HEK293 (cell line): ENCODE results near the gene TTC1.

Experiments
- BCL11B ChIP-seq: fragments of 450-650 bp; formaldehyde crosslinking; IDR thresholded peaks from 2 replicates; pipeline ENCODE4 v1.5.1; 2016; ENCODE audit warnings: low read depth, missing biosample characterization, missing genetic modification characterization
- GFI1B ChIP-seq: fragments of 450-650 bp; formaldehyde crosslinking; IDR thresholded peaks from 2 replicates; pipeline ENCODE4 v1.5.1; 2016; ENCODE audit warnings: missing biosample characterization, missing genetic modification characterization
- GLI2 ChIP-seq: fragments of 450-650 bp; formaldehyde crosslinking; IDR thresholded peaks from 2 replicates; pipeline ENCODE4; 2017; ENCODE audit warnings: missing biosample characterization, missing genetic modification characterization, low read depth, borderline replicate concordance
- GLIS1 ChIP-seq: fragments of 450-650 bp; formaldehyde crosslinking; IDR thresholded peaks from 2 replicates; pipeline ENCODE4 v1.5.1; 2016; ENCODE audit warnings: missing biosample characterization, missing genetic modification characterization
- HIC1 ChIP-seq: fragments of 450-650 bp; formaldehyde crosslinking; IDR thresholded peaks from 2 replicates; pipeline ENCODE4 v1.5.1; 2016; ENCODE audit warnings: missing biosample characterization, missing genetic modification characterization
- HOXA7 ChIP-seq: sonication (generic); formaldehyde crosslinking; IDR thresholded peaks from 2 replicates; pipeline ENCODE4 v1.8.1; 2022; ENCODE audit warnings: missing genetic modification reagents, borderline replicate concordance
- KLF7 ChIP-seq: fragments of 450-650 bp; formaldehyde crosslinking; IDR thresholded peaks from 2 replicates; pipeline ENCODE4 v1.5.1; 2016; ENCODE audit warnings: missing biosample characterization, missing genetic modification characterization, borderline replicate concordance
- MYNN ChIP-seq: fragments of 450-650 bp; formaldehyde crosslinking; IDR thresholded peaks from 2 replicates; pipeline ENCODE4 v1.5.1; 2016; ENCODE audit warnings: missing biosample characterization, missing genetic modification characterization, borderline replicate concordance
- OVOL3 ChIP-seq: fragments of 450-650 bp; formaldehyde crosslinking; IDR thresholded peaks from 2 replicates; pipeline ENCODE4 v1.5.1; 2016; ENCODE audit warnings: missing biosample characterization, missing genetic modification characterization
- SP3 ChIP-seq: fragments of 450-650 bp; formaldehyde crosslinking; IDR thresholded peaks from 2 replicates; pipeline ENCODE4 v1.5.1; 2016; ENCODE audit warnings: missing biosample characterization, missing genetic modification characterization
- ZBTB7A ChIP-seq: fragments of 450-650 bp; formaldehyde crosslinking; IDR thresholded peaks from 2 replicates; pipeline ENCODE4 v1.5.1; 2016; ENCODE audit warnings: low read depth, missing biosample characterization, missing genetic modification characterization
- ZNF112 ChIP-seq: fragments of 450-650 bp; formaldehyde crosslinking; IDR thresholded peaks from 2 replicates; pipeline ENCODE4 v1.5.0; 2017; ENCODE audit warnings: missing biosample characterization, missing genetic modification characterization
- ZNF169 ChIP-seq: fragments of 450-650 bp; formaldehyde crosslinking; IDR thresholded peaks from 2 replicates; pipeline ENCODE4 v1.5.1; 2016; ENCODE audit warnings: missing biosample characterization, missing genetic modification characterization
- ZNF211 ChIP-seq: fragments of 450-650 bp; formaldehyde crosslinking; IDR thresholded peaks from 2 replicates; pipeline ENCODE4 v1.5.1; 2016; ENCODE audit warnings: low read depth, missing biosample characterization, missing genetic modification characterization
- ZNF24 ChIP-seq: fragments of 450-650 bp; formaldehyde crosslinking; IDR thresholded peaks from 2 replicates; pipeline ENCODE4 v1.5.1; 2016; ENCODE audit warnings: missing biosample characterization, missing genetic modification characterization
- ZNF302 ChIP-seq: fragments of 450-650 bp; formaldehyde crosslinking; IDR thresholded peaks from 2 replicates; pipeline ENCODE4 v1.5.1; 2016; ENCODE audit warnings: missing biosample characterization, missing genetic modification characterization, low read depth
- ZNF449 ChIP-seq: fragments of 450-650 bp; formaldehyde crosslinking; IDR thresholded peaks from 2 replicates; pipeline ENCODE4 v1.5.1; 2017; ENCODE audit warnings: missing biosample characterization, mild to moderate bottlenecking, missing genetic modification characterization, moderate library complexity
- ZNF571 ChIP-seq: fragments of 450-650 bp; formaldehyde crosslinking; IDR thresholded peaks from 2 replicates; pipeline ENCODE4 v1.5.0; 2017; ENCODE audit warnings: missing biosample characterization, missing genetic modification characterization
- ZNF580 ChIP-seq: fragments of 450-650 bp; formaldehyde crosslinking; IDR thresholded peaks from 2 replicates; pipeline ENCODE4 v1.5.1; 2016; ENCODE audit warnings: missing biosample characterization, missing genetic modification characterization
- ZNF629 ChIP-seq: fragments of 450-650 bp; formaldehyde crosslinking; IDR thresholded peaks from 2 replicates; pipeline ENCODE4 v1.5.1; 2017; ENCODE audit warnings: missing biosample characterization, missing genetic modification characterization
- ZNF76 ChIP-seq: fragments of 450-650 bp; formaldehyde crosslinking; IDR thresholded peaks from 2 replicates; pipeline ENCODE4; 2016; ENCODE audit warnings: low read depth, missing biosample characterization, missing genetic modification characterization, borderline replicate concordance
- ZNF776 ChIP-seq: fragments of 450-650 bp; formaldehyde crosslinking; IDR thresholded peaks from 2 replicates; pipeline ENCODE4 v1.5.0; 2017; ENCODE audit warnings: missing biosample characterization, missing genetic modification characterization, borderline replicate concordance
- ZXDB ChIP-seq: fragments of 450-650 bp; formaldehyde crosslinking; IDR thresholded peaks from 2 replicates; pipeline ENCODE4 v1.5.1; 2016; ENCODE audit warnings: missing biosample characterization, missing genetic modification characterization
- TF ChIP-seq, protein P1 (sequence below): fragments of 450-650 bp; formaldehyde crosslinking; IDR thresholded peaks from 2 replicates; pipeline ENCODE4 v1.5.1; 2017; ENCODE audit warnings: missing biosample characterization, missing genetic modification characterization
- TF ChIP-seq, protein P2 (sequence below): fragments of 450-650 bp; formaldehyde crosslinking; IDR thresholded peaks from 2 replicates; pipeline ENCODE4 v1.5.1; 2016; ENCODE audit warnings: missing biosample characterization, missing genetic modification characterization

TTC1 gene

GRCh38 chr5:160081495-160081894 lies 72.6 kb downstream of the TTC1 start (continued):
- TF ChIP-seq, protein P1, sequence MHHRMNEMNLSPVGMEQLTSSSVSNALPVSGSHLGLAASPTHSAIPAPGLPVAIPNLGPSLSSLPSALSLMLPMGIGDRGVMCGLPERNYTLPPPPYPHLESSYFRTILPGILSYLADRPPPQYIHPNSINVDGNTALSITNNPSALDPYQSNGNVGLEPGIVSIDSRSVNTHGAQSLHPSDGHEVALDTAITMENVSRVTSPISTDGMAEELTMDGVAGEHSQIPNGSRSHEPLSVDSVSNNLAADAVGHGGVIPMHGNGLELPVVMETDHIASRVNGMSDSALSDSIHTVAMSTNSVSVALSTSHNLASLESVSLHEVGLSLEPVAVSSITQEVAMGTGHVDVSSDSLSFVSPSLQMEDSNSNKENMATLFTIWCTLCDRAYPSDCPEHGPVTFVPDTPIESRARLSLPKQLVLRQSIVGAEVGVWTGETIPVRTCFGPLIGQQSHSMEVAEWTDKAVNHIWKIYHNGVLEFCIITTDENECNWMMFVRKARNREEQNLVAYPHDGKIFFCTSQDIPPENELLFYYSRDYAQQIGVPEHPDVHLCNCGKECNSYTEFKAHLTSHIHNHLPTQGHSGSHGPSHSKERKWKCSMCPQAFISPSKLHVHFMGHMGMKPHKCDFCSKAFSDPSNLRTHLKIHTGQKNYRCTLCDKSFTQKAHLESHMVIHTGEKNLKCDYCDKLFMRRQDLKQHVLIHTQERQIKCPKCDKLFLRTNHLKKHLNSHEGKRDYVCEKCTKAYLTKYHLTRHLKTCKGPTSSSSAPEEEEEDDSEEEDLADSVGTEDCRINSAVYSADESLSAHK, result no peak; the same call in 1 of the 2 replicates
- TF ChIP-seq OVOL3 (tag by site-specific recombination) (peak; percentile 94), KLF7 (tag by site-specific recombination) (0 out of 2 replicates have a peak, but pooled peaks have one; percentile 19), ZNF302 (tag by site-specific recombination) (no peak), BCL11B (peak; percentile 60; the same call in 1 of the 2 replicates), ZNF169 (no peak), GLI2 (tag by site-specific recombination) (0 out of 2 replicates have a peak, but pooled peaks have one; percentile 69), ZNF580 (tag by site-specific recombination) (0 out of 2 replicates have a peak, but pooled peaks have one; percentile 23), SP3 (tag by site-specific recombination) (no peak), HOXA7 (CRISPR knock-in tag) (no peak), MYNN (no peak), ZNF24 (0 out of 2 replicates have a peak, but pooled peaks have one; percentile 52), ZNF571 (no peak), ZNF449 (tag by site-specific recombination) (no peak), GFI1B (tag by site-specific recombination) (no peak), ZXDB (tag by site-specific recombination) (peak; percentile 60), HIC1 (tag by site-specific recombination) (peak; percentile 54; the same call in 1 of the 2 replicates), ZNF112 (tag by site-specific recombination) (no peak), ZNF211 (tag by site-specific recombination) (no peak), ZNF776 (no peak), ZBTB7A (tag by site-specific recombination) (no peak), ZNF76 (no peak), ZNF629 (tag by site-specific recombination) (peak; percentile 79), GLIS1 (peak; percentile 7; the same call in 1 of the 2 replicates)
- TF ChIP-seq, protein P2, sequence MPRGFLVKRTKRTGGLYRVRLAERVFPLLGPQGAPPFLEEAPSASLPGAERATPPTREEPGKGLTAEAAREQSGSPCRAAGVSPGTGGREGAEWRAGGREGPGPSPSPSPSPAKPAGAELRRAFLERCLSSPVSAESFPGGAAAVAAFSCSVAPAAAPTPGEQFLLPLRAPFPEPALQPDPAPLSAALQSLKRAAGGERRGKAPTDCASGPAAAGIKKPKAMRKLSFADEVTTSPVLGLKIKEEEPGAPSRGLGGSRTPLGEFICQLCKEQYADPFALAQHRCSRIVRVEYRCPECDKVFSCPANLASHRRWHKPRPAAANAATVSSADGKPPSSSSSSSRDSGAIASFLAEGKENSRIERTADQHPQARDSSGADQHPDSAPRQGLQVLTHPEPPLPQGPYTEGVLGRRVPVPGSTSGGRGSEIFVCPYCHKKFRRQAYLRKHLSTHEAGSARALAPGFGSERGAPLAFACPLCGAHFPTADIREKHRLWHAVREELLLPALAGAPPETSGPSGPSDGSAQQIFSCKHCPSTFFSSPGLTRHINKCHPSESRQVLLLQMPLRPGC (tag by site-specific recombination), result peak; percentile 58; the same call in 1 of the 2 replicates
